AG10803 (cell line): ENCODE data around the gene SFTPA1.
"Not testable (repeated sequence)": the region's sequence is repeated elsewhere in the genome, so short reads cannot be mapped to it uniquely, and the experiment has no call there.

Experiments
- DNase-seq: peaks from one replicate; pipeline ENCODE4 v3.0.0; 2010; ENCODE audit warnings: low read depth
- H3K4me3 ChIP-seq: 2 replicates; pipeline ENCODE4 v1.5.1; 2011; ENCODE audit warnings: mild to moderate bottlenecking, low read length, control low read depth
- CTCF ChIP-seq: conservative IDR thresholded peaks from 2 replicates; pipeline ENCODE4 v1.5.1; 2011; ENCODE audit warnings: mild to moderate bottlenecking, low read length, control low read depth, inconsistent platforms

SFTPA1 gene

GRCh38 chr10:79582096-79582495 is 28.6 kb upstream of the SFTPA1 start:
- TF ChIP-seq CTCF: no peak
- no peak for DNase-seq
- no peak overlapping the region for H3K4me3 ChIP-seq

DNA sequence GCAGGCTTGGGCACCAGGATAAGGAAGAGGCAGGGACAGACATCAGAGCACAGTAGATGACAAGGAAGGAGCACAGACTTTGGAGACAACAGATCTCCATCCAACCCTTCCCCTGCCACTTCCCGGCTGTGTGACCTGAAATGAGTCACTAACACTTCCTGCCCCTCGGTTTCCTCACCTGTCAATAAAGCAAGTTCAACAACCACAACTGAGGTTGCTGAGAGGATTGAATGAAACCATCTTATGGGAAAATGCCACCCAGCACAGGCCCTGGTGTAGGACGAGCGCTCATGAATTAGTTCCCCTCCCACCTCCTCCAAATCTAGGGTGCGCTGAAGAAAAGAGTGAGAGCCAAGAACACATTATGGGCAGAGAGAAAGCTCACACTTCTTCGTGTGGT is 27.8 kb upstream of the SFTPA1 start:
- not testable (repeated sequence) for DNase-seq, H3K4me3 ChIP-seq

DNA sequence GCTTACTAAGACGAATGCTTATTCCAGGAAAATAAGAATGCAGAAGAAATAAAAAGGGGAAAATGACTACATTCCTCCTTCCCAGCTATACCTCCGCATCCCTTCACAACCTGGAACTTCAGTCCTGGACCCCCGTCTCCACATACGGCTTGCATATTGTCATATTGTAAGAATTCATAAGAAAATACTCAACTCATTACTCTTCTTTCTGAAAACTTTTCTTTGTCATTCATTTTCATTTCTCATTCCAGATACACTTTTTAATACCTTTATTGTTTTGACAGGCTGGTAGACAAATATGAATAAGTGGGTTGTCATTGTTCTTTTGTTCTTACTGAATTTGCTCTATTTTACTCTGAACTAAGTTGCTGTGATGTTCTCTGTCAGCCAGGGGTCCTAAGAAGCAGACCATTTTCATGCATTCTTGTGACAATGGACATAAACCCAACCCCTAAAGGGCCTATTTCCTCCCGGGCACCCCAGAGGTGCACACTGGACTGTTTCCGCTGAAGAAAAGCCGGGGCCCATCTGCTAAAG is 27.2 kb upstream of the SFTPA1 start:
- H3K4me3 ChIP-seq: no peak overlapping the region
- TF ChIP-seq CTCF: no peak
- no peak for DNase-seq

DNA sequence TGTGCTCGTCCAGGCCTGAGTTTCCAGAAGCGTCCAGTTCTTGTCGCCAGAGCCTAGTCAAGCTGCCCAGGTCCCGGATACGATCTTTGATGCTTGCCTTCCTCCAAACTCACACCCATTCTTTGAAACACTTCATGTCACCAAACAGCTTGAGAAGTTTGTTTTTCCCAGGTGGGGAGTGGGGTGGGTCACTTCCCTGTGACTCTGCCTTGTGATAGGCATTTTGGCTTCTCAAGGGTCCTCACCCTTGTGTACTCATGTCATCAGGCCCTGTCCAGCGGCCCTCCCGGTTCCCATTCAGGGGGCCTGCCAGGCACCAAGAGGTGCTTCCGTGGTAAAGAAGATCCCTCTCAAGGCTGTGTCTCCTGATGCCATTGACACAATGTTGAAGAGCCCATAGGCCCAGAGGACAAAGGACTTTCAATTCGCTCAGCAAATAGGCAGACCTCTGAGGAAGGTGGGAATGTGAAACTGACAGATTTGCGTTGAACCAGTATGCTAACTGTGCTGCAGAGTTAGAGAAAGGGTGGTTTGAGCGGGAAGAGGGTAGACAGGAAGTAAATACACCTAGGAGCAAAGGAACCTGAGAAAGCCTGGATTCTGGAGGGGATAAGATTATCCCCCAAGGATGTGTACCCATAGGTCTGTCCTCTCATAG is 24.7 kb upstream of the SFTPA1 start:
- TF ChIP-seq CTCF: no peak
- H3K4me3 ChIP-seq: no peak overlapping the region
- DNase-seq: no peak

DNA sequence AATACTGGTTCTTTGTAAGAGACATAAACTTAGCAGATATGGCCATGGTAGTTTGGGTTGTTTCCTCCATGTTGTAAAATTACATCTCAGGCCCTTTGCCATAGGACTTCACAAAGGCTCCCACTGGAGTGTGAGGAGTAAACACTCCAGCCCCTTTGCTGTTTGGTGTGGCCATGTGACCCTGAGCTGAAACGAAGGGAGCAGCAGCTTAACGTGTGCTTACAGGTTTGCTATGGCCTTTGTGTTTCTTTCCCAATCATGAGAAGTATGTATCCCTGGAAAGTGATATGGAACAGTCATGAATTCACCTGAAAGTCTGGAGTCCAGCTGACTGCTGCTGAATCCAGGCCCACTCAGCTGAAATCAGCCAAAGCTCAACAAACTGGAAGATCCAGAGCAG is 23.8 kb upstream of the SFTPA1 start:
- TF ChIP-seq CTCF: no peak
- DNase-seq: no peak
- H3K4me3 ChIP-seq: no peak overlapping the region

GRCh38 chr10:79588800-79589199 is 21.9 kb upstream of the SFTPA1 start:
- DNase-seq: no peak
- no peak for TF ChIP-seq CTCF
- H3K4me3 ChIP-seq: no peak overlapping the region

- DNase-seq: no peak
- no peak overlapping the region for H3K4me3 ChIP-seq
- TF ChIP-seq CTCF: no peak
These were observed 17.4 kb upstream of the SFTPA1 start for GRCh38 chr10:79593377-79593776.

DNA sequence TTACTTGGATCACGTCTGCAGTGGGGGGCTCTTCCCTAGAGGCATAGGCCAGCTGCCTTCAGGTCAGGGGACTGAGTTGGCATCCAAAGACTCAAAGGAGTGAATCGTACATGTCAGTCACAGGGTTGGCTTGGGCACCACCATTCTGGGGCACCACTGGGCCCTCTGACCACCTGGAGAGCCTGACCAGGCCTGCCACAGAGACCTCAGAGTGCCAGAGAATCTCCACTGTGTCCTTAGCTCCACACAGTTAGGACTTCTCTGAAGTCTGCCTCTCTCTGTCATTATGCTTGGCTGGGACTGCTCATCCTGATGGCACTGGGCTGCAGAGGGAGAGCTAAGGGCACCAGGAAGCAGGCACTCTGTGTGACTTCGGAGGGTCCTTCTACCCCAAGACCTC is 16.2 kb upstream of the SFTPA1 start:
- not testable (repeated sequence) for DNase-seq

More for the DNA sequence above, 16.2 kb upstream of the SFTPA1 start:
- not testable (repeated sequence) for H3K4me3 ChIP-seq
